ENCODE measurements around the gene PRPSAP2.

Gene PRPSAP2

GRCh38 chr17:18888766-18889290 lies 30.9 kb downstream of the PRPSAP2 start:
- Histone ChIP-seq H4K20me1 (ENCODE audit: control insufficient read depth, insufficient read depth, low read depth, low read length) (no peaks in the 10 kb centered on the region), H3K27ac (ENCODE audit: low read depth, low read length) (peak overlapping the region; percentile 18; the same call in 1 of the 2 replicates), H3K27me3 (ENCODE audit: control insufficient read depth, low read length) (no peaks in the 10 kb centered on the region), H3K9me3 (ENCODE audit: control insufficient read depth, insufficient read depth, low read length) (no peaks in the 10 kb centered on the region), H3K36me3 (ENCODE audit: control insufficient read depth, low read length) (peaks cover 76% of the 10 kb centered on the region), H3K4me2 (ENCODE audit: low read length) (no peak overlapping the region), H3K4me3 (ENCODE audit: low read length) (no peak overlapping the region), H3K79me2 (ENCODE audit: control insufficient read depth, low read length) (peaks cover 51% of the 10 kb centered on the region), H3K4me1 (ENCODE audit: control insufficient read depth, low read length) (peaks cover 22% of the 10 kb centered on the region), H3F3A (ENCODE audit: control insufficient read depth, insufficient read depth) (peaks cover 19% of the 10 kb centered on the region), H3K9me2 (replicated peaks; ENCODE audit: control insufficient read depth, low read length) (no peaks in the 10 kb centered on the region)
- no peak for TF ChIP-seq CTCF (IDR thresholded peaks at IDR 0.05; ENCODE audit: low read depth, low read length, poor library complexity, severe bottlenecking)
- no peak for TF ChIP-seq EZH2phosphoT487 (IDR thresholded peaks at IDR 0.05; ENCODE audit: borderline replicate concordance, low read length)

- TF ChIP-seq EZH2phosphoT487 (IDR thresholded peaks at IDR 0.05; ENCODE audit: borderline replicate concordance, low read length) (no peak), CTCF (IDR thresholded peaks at IDR 0.05; ENCODE audit: low read depth, low read length, poor library complexity, severe bottlenecking) (no peak)
- Histone ChIP-seq H3K36me3 (ENCODE audit: control insufficient read depth, low read length) (peaks cover 77% of the 10 kb centered on the region), H3K4me2 (ENCODE audit: low read length) (no peak overlapping the region), H3K79me2 (ENCODE audit: control insufficient read depth, low read length) (peaks cover 52% of the 10 kb centered on the region), H4K20me1 (ENCODE audit: control insufficient read depth, insufficient read depth, low read depth, low read length) (no peaks in the 10 kb centered on the region), H3K4me3 (ENCODE audit: low read length) (no peak overlapping the region), H3K4me1 (ENCODE audit: control insufficient read depth, low read length) (peaks cover 22% of the 10 kb centered on the region), H3K9me3 (ENCODE audit: control insufficient read depth, insufficient read depth, low read length) (no peaks in the 10 kb centered on the region), H3K9me2 (replicated peaks; ENCODE audit: control insufficient read depth, low read length) (no peaks in the 10 kb centered on the region), H3K27me3 (ENCODE audit: control insufficient read depth, low read length) (no peaks in the 10 kb centered on the region), H3K27ac (ENCODE audit: low read depth, low read length) (no peak overlapping the region), H3F3A (ENCODE audit: control insufficient read depth, insufficient read depth) (peaks cover 19% of the 10 kb centered on the region)
Observed at GRCh38 chr17:18889658-18890057, 31.7 kb downstream of the PRPSAP2 start.

- Histone ChIP-seq H3K27me3 (ENCODE audit: control insufficient read depth, low read length) (no peaks in the 10 kb centered on the region), H3K4me3 (ENCODE audit: low read length) (no peak overlapping the region), H3K4me1 (ENCODE audit: control insufficient read depth, low read length) (peaks cover 20% of the 10 kb centered on the region), H3F3A (ENCODE audit: control insufficient read depth, insufficient read depth) (peaks cover 19% of the 10 kb centered on the region), H3K9me2 (replicated peaks; ENCODE audit: control insufficient read depth, low read length) (no peaks in the 10 kb centered on the region), H3K9me3 (ENCODE audit: control insufficient read depth, insufficient read depth, low read length) (no peaks in the 10 kb centered on the region), H3K79me2 (ENCODE audit: control insufficient read depth, low read length) (peaks cover 53% of the 10 kb centered on the region), H4K20me1 (ENCODE audit: control insufficient read depth, insufficient read depth, low read depth, low read length) (no peaks in the 10 kb centered on the region), H3K36me3 (ENCODE audit: control insufficient read depth, low read length) (peaks cover 75% of the 10 kb centered on the region), H3K27ac (ENCODE audit: low read depth, low read length) (no peak overlapping the region), H3K4me2 (ENCODE audit: low read length) (no peak overlapping the region)
- no peak for TF ChIP-seq EZH2phosphoT487 (IDR thresholded peaks at IDR 0.05; ENCODE audit: borderline replicate concordance, low read length)
- no peak for TF ChIP-seq CTCF (IDR thresholded peaks at IDR 0.05; ENCODE audit: low read depth, low read length, poor library complexity, severe bottlenecking)
Observed at GRCh38 chr17:18891541-18891940, 33.6 kb downstream of the PRPSAP2 start.

Measured in DOHH2 (cell line).